Kidney (tissue), 14 donors: ENCODE data around the gene LDLRAD1. TPM values are rescaled to one million over a fixed set of nuclear protein-coding genes. Genes with fewer than 3 reads are reported as not detected.

Experiments used
- DNase-seq, 5 donors: peaks; one replicate each; pipeline ENCODE4 v3.0.0-alpha.2; 2013 to 2020
- FAIRE-seq: peaks from 2 replicates; lab custom pipeline; 2012; peaks lifted over from hg19 to GRCh38; lab: Jason Lieb, UNC
- H3K27ac ChIP-seq, 2 donors: one replicate each; pipeline ENCODE4 v1.7.0; 2013; ENCODE audit warnings: low read depth in 2 of 2, low read length in 2 of 2, inconsistent platforms in 1 of 2
- H3K27me3 ChIP-seq: one replicate; pipeline ENCODE4 v1.7.1; 2013; ENCODE audit warnings: low read length, inconsistent platforms; ENCODE audit not compliant: control insufficient read depth, insufficient read depth
- H3K36me3 ChIP-seq, 3 donors: one replicate each; pipeline versions ENCODE4 v1.7.0 to v1.7.1; 2013; ENCODE audit warnings: low read length in 3 of 3, control low read depth in 1 of 3, inconsistent platforms in 1 of 3; ENCODE audit not compliant: insufficient read depth in 3 of 3, control insufficient read depth in 2 of 3
- H3K4me1 ChIP-seq, 3 donors: one replicate each; pipeline versions ENCODE4 v1.7.0 to v1.7.1; 2013; ENCODE audit warnings: low read length in 3 of 3, inconsistent platforms in 1 of 3, low read depth in 1 of 3; ENCODE audit not compliant: control insufficient read depth in 2 of 3, insufficient read depth in 2 of 3
- H3K4me3 ChIP-seq, 3 donors: one replicate each; pipeline versions ENCODE4 v1.7.0 to v1.8.1; 2013; ENCODE audit warnings: low read length in 3 of 3, control low read depth in 1 of 3, inconsistent platforms in 1 of 3
- H3K9ac ChIP-seq, 3 donors: one replicate each; pipeline versions ENCODE4 v1.7.0 to v1.7.1; 2013; ENCODE audit warnings: low read length in 3 of 3, control low read depth in 1 of 3, inconsistent platforms in 1 of 3
- H3K9me3 ChIP-seq, 3 donors: one replicate each; pipeline versions ENCODE4 v1.7.0 to v1.7.1; 2013; ENCODE audit warnings: low read length in 3 of 3, control low read depth in 1 of 3, inconsistent platforms in 1 of 3; ENCODE audit not compliant: control insufficient read depth in 2 of 3, insufficient read depth in 1 of 3
- CTCF ChIP-seq: IDR thresholded peaks from 3 replicates; pipeline ENCODE4 v1.5.1; 2012; ENCODE audit warnings: mild to moderate bottlenecking, moderate library complexity, borderline replicate concordance; ENCODE audit not compliant: insufficient read depth; ENCODE audit errors: extremely low read depth
- intact Hi-C: fragments of 100-400 bp; cut with DNase I; formaldehyde crosslinking; loops from one replicate; pipeline ENCODE4 v1.11.1; 2022
- polyA plus RNA-seq: library from polyadenylated mRNA; stranded (reverse); fragments of 350-450 nt; fragmentation: Illumina TruSeq; extraction: RNeasy Lipid Tissue Mini Kit (QIAGEN cat#74804); gene quantifications from one replicate; pipeline ENCODE4 v1.2.3, GENCODE V29; 2014; ENCODE audit warnings: low read depth, low replicate concordance; ENCODE audit not compliant: insufficient read depth
- total RNA-seq: library from RNA; stranded (reverse); fragmentation: NEBNext Ultra II Directional; extraction: Animal tissue kit (Norgen Biotek cat#: 25700); gene quantifications from one replicate; pipeline ENCODE4 v1.2.1, GENCODE V29; 2021
- donor health status: control.
- donor health status: control.
- donor health status: control.
- donor health status: control.
- donor health status: control.
- donor health status: DM: yes; HTN: yes; CAD: no.
- donor health status: Normal renal cell carcinoma (clear cell type).

LDLRAD1 gene
- total and polyA plus RNA-seq, 2 donors from 2014 or later: not detected

GRCh38 chr1:53984726-53985125 lies 33.3 kb downstream of the LDLRAD1 start:
- Histone ChIP-seq H3K27me3 (no peaks in the 10 kb centered on the region), H3K36me3 (no peaks in the 10 kb centered on the region), H3K4me3 (no peak overlapping the region), H3K27ac (no peak overlapping the region), H3K4me1 (peaks cover 0 to 25% (median 13%) of the 10 kb centered on the region in 3 donors), H3K9me3 (no peaks in the 10 kb centered on the region), H3K9ac (no peak overlapping the region)
- FAIRE-seq: no peak
- no peak for DNase-seq
- intact Hi-C loops: no loop called here
- no peak for TF ChIP-seq CTCF

GRCh38 chr1:53982763-53983104 lies 35.3 kb downstream of the LDLRAD1 start:
- H3K4me1 ChIP-seq: peaks cover 0 to 25% (median 14%) of the 10 kb centered on the region in 3 donors
- TF ChIP-seq CTCF: no peak
- no peaks in the 10 kb centered on the region for H3K36me3 ChIP-seq
- no peaks in the 10 kb centered on the region for H3K9me3 ChIP-seq
- H3K27me3 ChIP-seq: no peaks in the 10 kb centered on the region
- peak overlapping the region in 2 of 3 donors; percentile 57 to 74 for H3K9ac ChIP-seq
- DNase-seq (peak in 2 of 5 donors; percentile 76 to 77), FAIRE-seq (no peak)
- intact Hi-C loops: no loop called here
- H3K4me3 ChIP-seq: peak overlapping the region; percentile 43 to 82 (median 62)
- H3K27ac ChIP-seq: peak overlapping the region; percentile 23 to 76

GRCh38 chr1:53982034-53982762 lies 35.8 kb downstream of the LDLRAD1 start:
- Histone ChIP-seq H3K9me3 (no peaks in the 10 kb centered on the region), H3K4me3 (peak overlapping the region; percentile 43 to 82 (median 62)), H3K27me3 (no peaks in the 10 kb centered on the region), H3K36me3 (no peaks in the 10 kb centered on the region), H3K27ac (peak overlapping the region; percentile 23 to 76), H3K4me1 (peaks cover 0 to 25% (median 14%) of the 10 kb centered on the region in 3 donors), H3K9ac (peak overlapping the region; percentile 37 to 74 (median 57))
- no peak for FAIRE-seq
- peak; percentile 62 to 79 (median 78) for DNase-seq
- intact Hi-C loops: no loop called here
- TF ChIP-seq CTCF: no peak

GRCh38 chr1:53981220-53981619 lies 36.8 kb downstream of the LDLRAD1 start:
- intact Hi-C loops: no loop called here
- DNase-seq: no peak
- H3K9me3 ChIP-seq: no peaks in the 10 kb centered on the region
- TF ChIP-seq CTCF: no peak
- H3K36me3 ChIP-seq: no peaks in the 10 kb centered on the region
- H3K27ac ChIP-seq: no peak overlapping the region
- H3K4me3 ChIP-seq: no peak overlapping the region
- no peak for FAIRE-seq
- no peak overlapping the region for H3K9ac ChIP-seq
- peaks cover 0 to 25% (median 14%) of the 10 kb centered on the region in 3 donors for H3K4me1 ChIP-seq
- no peaks in the 10 kb centered on the region for H3K27me3 ChIP-seq
